ENCODE measurements around the gene FAM117A. TPM values are rescaled to one million over a fixed set of nuclear protein-coding genes. Genes with fewer than 3 reads are reported as not detected.

The FAM117A gene
- total RNA-seq, 1 experiment from 2014 or later, result 0.52 TPM

Other genes starting within 250 kb of the FAM117A start
- not detected in 2 replicates for gene NXPH3, start 188.3 kb downstream of the FAM117A start, total RNA-seq (2014; rRNA removed; shearing (Covaris generic); ENCODE audit: low replicate concordance)
- gene SPOP, start 86.0 kb downstream of the FAM117A start, total RNA-seq (2014; rRNA removed; shearing (Covaris generic); ENCODE audit: low replicate concordance), result 49.0 and 63.5 TPM in 2 replicates
- 24.4 and 37.4 TPM in 2 replicates for gene SLC35B1, start 56.2 kb downstream of the FAM117A start, total RNA-seq (2014; rRNA removed; shearing (Covaris generic); ENCODE audit: low replicate concordance)
- 14.2 and 45.8 TPM in 2 replicates for gene KAT7, start 24.6 kb upstream of the FAM117A start, total RNA-seq (2014; rRNA removed; shearing (Covaris generic); ENCODE audit: low replicate concordance)
- gene TAC4, start 83.9 kb upstream of the FAM117A start, total RNA-seq (2014; rRNA removed; shearing (Covaris generic); ENCODE audit: low replicate concordance), result not detected in 2 replicates
- not detected in 2 replicates for gene DLX4, start 205.1 kb upstream of the FAM117A start, total RNA-seq (2014; rRNA removed; shearing (Covaris generic); ENCODE audit: low replicate concordance)
- 0.22 TPM in 1 of 2 replicates, not detected in the other for gene DLX3, start 231.1 kb upstream of the FAM117A start, total RNA-seq (2014; rRNA removed; shearing (Covaris generic); ENCODE audit: low replicate concordance)